K562 (cell line): ENCODE data around the gene MICAL2. TPM values are rescaled to one million over a fixed set of nuclear protein-coding genes. Genes with fewer than 3 reads are reported as not detected.

Source experiments
- EHMT2 ChIP-seq: fragments of 450-650 bp; IDR thresholded peaks from 2 replicates; pipeline ENCODE4 v1.6.1; 2018; ENCODE audit warnings: antibody characterized with exemption
- HDAC1 ChIP-seq, 2 experiments: fragments of 450-650 bp; IDR thresholded peaks; 2 replicates each; pipeline ENCODE4 v1.6.1; 2016 to 2017; ENCODE audit warnings: inconsistent platforms in 1 of 2, mild to moderate bottlenecking in 1 of 2, moderate library complexity in 1 of 2
- KDM5B ChIP-seq: fragments of 200-600 bp; sonication (generic); IDR thresholded peaks from 2 replicates; pipeline ENCODE4 v1.6.1; 2012; ENCODE audit warnings: low read depth, mild to moderate bottlenecking, moderate library complexity, low read length, control low read depth, inconsistent platforms; ENCODE audit not compliant: insufficient replicate concordance
- NR3C1 ChIP-seq: sonication (generic); formaldehyde crosslinking; IDR thresholded peaks from 2 replicates; pipeline ENCODE4 v1.8.1; 2022; ENCODE audit warnings: missing genetic modification reagents
- SAFB ChIP-seq: fragments of 200-400 bp; formaldehyde crosslinking; IDR thresholded peaks from 2 replicates; pipeline ENCODE4 v1.6.1; 2017; ENCODE audit warnings: low read depth, low read length, borderline replicate concordance
- polyA plus RNA-seq, 8 experiments: library from polyadenylated mRNA; depleted of rRNA in 4 of 8; stranded (reverse) in 5 of 8; unstranded in 3 of 8; fragments of >200 nt; fragmentation: Nextera tagmentation in 2 of 8; fragmentation: Illumina TruSeq in 1 of 8; extraction: Ambion mirVana in 2 of 8; extraction: Trizol in 1 of 8; gene quantifications; 2 replicates each; pipeline versions ENCODE4 v1.2.1 to v1.2.3, GENCODE V29; 2011 to 2014; ENCODE audit warnings: inconsistent platforms in 1 of 8, missing spikeins in 1 of 8
- total RNA-seq, 7 experiments: library from RNA; depleted of rRNA in 6 of 7; stranded (reverse); fragments of >200 nt in 6 of 7; fragmentation: Illumina TruSeq in 2 of 7; extraction: Trizol in 2 of 7; gene quantifications; 2 replicates each; pipeline versions ENCODE4 v1.2.1 to v1.2.3, GENCODE V29; 2011 to 2021; ENCODE audit warnings: low replicate concordance in 1 of 7
- TF ChIP-seq, protein P1 (sequence below), 2 experiments: IDR thresholded peaks; 2 replicates each; pipeline ENCODE4 v1.6.1; 2011; ENCODE audit warnings: borderline replicate concordance in 1 of 2, control low read depth in 1 of 2, low read depth in 1 of 2, low read length in 1 of 2, mild to moderate bottlenecking in 1 of 2, mixed read lengths in 1 of 2, moderate library complexity in 1 of 2; ENCODE audit not compliant: insufficient read depth in 1 of 2, insufficient read length in 1 of 2, poor library complexity in 1 of 2, severe bottlenecking in 1 of 2; ENCODE audit errors: extremely low read depth in 1 of 2
- TF ChIP-seq, protein P2 (sequence below): sonication (generic); formaldehyde crosslinking; IDR thresholded peaks from 2 replicates; pipeline ENCODE4 v1.8.0; 2022; ENCODE audit warnings: mild to moderate bottlenecking, missing genetic modification reagents
- TF ChIP-seq, protein P3 (sequence below): sonication (generic); formaldehyde crosslinking; IDR thresholded peaks from 2 replicates; pipeline ENCODE4 v1.8.0; 2022; ENCODE audit warnings: mild to moderate bottlenecking, missing genetic modification reagents
- TF ChIP-seq, protein P4 (sequence below), 2 experiments: fragments of 450-650 bp in 1 of 2; sonication (generic) in 1 of 2; formaldehyde crosslinking in 1 of 2; IDR thresholded peaks; 2 replicates each; pipeline versions ENCODE4 v1.7.1 to v1.9.0; 2016 to 2022; ENCODE audit warnings: inconsistent platforms in 1 of 2, mild to moderate bottlenecking in 1 of 2, missing genetic modification reagents in 1 of 2

The MICAL2 gene
- total and polyA plus RNA-seq, 9 of the 15 experiments (the other 6 are each of a cell fraction or from before 2014, with no cell fraction given), result 4.7 to 64.2 (median 33.6) TPM

DNA sequence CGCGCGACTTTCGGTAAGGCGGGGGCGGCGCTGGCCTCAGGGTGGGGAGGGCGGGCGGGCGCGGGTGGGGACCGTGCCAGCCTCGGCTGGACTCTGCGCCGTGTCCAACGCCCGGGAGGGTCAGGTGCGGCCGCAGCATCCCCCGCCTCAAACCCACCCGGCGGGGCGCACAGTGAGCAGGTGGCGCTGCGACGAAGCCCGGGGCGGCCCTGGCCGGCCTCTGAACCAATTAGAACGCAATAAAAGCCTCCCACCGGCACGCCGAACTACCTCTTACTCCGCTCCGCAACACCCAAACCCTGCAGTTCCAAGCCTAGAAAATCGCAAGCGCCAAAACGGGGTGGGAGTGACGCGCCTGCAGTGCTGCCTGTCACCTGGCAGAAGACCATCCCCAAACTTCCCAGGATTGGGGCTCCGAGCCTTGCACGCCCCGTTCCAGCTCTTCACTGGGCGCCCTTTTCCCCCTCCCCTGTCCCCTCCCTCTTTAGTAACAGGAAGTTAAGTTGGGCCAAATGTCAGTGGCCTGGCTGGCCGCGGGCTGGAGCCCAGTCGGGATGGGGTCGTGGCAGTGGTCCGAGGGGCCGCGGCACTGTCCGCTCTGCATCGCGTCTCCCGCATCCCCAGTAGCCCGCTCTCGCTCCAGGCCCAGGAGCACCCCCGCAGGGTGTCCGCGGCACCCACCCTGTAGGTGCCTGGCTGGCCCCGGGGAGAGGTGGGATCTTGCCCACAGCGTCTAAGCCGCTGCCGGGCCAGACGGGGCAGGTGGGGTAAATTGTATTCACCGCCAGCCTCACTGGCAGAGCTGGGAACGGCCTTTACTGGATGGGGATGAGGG is 541 bp downstream of the MICAL2 start (continued):
- no peak for TF ChIP-seq SAFB
- TF ChIP-seq, protein P1, sequence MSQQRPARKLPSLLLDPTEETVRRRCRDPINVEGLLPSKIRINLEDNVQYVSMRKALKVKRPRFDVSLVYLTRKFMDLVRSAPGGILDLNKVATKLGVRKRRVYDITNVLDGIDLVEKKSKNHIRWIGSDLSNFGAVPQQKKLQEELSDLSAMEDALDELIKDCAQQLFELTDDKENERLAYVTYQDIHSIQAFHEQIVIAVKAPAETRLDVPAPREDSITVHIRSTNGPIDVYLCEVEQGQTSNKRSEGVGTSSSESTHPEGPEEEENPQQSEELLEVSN (IDR thresholded peaks at IDR 0.05; ENCODE audit: borderline replicate concordance in 1 of 2, extremely low read depth in 1 of 2, insufficient read depth in 1 of 2, insufficient read length in 1 of 2, low read depth in 1 of 2, low read length in 1 of 2, poor library complexity in 1 of 2, severe bottlenecking in 1 of 2), result peak in 1 of 2 experiments; percentile 77
- TF ChIP-seq, protein P2, sequence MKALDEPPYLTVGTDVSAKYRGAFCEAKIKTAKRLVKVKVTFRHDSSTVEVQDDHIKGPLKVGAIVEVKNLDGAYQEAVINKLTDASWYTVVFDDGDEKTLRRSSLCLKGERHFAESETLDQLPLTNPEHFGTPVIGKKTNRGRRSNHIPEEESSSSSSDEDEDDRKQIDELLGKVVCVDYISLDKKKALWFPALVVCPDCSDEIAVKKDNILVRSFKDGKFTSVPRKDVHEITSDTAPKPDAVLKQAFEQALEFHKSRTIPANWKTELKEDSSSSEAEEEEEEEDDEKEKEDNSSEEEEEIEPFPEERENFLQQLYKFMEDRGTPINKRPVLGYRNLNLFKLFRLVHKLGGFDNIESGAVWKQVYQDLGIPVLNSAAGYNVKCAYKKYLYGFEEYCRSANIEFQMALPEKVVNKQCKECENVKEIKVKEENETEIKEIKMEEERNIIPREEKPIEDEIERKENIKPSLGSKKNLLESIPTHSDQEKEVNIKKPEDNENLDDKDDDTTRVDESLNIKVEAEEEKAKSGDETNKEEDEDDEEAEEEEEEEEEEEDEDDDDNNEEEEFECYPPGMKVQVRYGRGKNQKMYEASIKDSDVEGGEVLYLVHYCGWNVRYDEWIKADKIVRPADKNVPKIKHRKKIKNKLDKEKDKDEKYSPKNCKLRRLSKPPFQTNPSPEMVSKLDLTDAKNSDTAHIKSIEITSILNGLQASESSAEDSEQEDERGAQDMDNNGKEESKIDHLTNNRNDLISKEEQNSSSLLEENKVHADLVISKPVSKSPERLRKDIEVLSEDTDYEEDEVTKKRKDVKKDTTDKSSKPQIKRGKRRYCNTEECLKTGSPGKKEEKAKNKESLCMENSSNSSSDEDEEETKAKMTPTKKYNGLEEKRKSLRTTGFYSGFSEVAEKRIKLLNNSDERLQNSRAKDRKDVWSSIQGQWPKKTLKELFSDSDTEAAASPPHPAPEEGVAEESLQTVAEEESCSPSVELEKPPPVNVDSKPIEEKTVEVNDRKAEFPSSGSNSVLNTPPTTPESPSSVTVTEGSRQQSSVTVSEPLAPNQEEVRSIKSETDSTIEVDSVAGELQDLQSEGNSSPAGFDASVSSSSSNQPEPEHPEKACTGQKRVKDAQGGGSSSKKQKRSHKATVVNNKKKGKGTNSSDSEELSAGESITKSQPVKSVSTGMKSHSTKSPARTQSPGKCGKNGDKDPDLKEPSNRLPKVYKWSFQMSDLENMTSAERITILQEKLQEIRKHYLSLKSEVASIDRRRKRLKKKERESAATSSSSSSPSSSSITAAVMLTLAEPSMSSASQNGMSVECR (CRISPR knock-in tag), result peak; percentile 33; the same call in 1 of the 2 replicates
- no peak for TF ChIP-seq EHMT2
- TF ChIP-seq, protein P3, sequence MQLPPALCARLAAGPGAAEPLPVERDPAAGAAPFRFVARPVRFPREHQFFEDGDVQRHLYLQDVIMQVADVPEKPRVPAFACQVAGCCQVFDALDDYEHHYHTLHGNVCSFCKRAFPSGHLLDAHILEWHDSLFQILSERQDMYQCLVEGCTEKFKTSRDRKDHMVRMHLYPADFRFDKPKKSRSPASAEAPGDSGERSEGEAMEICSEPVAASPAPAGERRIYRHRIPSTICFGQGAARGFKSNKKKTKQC (CRISPR knock-in tag), result peak; percentile 45; the same call in 1 of the 2 replicates
- TF ChIP-seq HDAC1 (IDR thresholded peaks at IDR 0.05), result peak in 1 of 2 experiments; percentile 67; a peak in 2 of 4 replicates
- TF ChIP-seq, protein P4, sequence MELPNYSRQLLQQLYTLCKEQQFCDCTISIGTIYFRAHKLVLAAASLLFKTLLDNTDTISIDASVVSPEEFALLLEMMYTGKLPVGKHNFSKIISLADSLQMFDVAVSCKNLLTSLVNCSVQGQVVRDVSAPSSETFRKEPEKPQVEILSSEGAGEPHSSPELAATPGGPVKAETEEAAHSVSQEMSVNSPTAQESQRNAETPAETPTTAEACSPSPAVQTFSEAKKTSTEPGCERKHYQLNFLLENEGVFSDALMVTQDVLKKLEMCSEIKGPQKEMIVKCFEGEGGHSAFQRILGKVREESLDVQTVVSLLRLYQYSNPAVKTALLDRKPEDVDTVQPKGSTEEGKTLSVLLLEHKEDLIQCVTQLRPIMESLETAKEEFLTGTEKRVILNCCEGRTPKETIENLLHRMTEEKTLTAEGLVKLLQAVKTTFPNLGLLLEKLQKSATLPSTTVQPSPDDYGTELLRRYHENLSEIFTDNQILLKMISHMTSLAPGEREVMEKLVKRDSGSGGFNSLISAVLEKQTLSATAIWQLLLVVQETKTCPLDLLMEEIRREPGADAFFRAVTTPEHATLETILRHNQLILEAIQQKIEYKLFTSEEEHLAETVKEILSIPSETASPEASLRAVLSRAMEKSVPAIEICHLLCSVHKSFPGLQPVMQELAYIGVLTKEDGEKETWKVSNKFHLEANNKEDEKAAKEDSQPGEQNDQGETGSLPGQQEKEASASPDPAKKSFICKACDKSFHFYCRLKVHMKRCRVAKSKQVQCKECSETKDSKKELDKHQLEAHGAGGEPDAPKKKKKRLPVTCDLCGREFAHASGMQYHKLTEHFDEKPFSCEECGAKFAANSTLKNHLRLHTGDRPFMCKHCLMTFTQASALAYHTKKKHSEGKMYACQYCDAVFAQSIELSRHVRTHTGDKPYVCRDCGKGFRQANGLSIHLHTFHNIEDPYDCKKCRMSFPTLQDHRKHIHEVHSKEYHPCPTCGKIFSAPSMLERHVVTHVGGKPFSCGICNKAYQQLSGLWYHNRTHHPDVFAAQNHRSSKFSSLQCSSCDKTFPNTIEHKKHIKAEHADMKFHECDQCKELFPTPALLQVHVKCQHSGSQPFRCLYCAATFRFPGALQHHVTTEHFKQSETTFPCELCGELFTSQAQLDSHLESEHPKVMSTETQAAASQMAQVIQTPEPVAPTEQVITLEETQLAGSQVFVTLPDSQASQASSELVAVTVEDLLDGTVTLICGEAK (IDR thresholded peaks at IDR 0.05), result peak; percentile 44; the same call in 1 of the 2 replicates
- TF ChIP-seq, protein P4 (CRISPR knock-in tag; IDR thresholded peaks at IDR 0.05), result no peak
- peak; percentile 41 for TF ChIP-seq KDM5B
- 0 out of 2 replicates have a peak, but pooled peaks have one; percentile 44 for TF ChIP-seq NR3C1 (CRISPR knock-in tag)
